GM18907 (cell line): ENCODE measurements around the gene MAST3.
"Not testable (repeated sequence)": the region's sequence is repeated elsewhere in the genome, so short reads cannot be mapped to it uniquely, and the experiment has no call there.

Experiments used
- ATAC-seq: cut with Tn5 transposase; IDR thresholded peaks from one replicate; pipeline ENCODE4 v1.9.1; 2021; ENCODE audit warnings: mild to moderate bottlenecking, moderate library complexity; ENCODE audit not compliant: unreplicated experiment

The MAST3 gene

GRCh38 chr19:18086590-18087138 is 10.9 kb upstream of the MAST3 start, which contains the start of gene IL12RB1:
Gene IL12RB1 (minus strand): TSS chr19:18086934. CDS start chr19:18086823, 111 bp downstream.
- no peak for ATAC-seq

GRCh38 chr19:18089096-18089541 is 8.5 kb upstream of the MAST3 start:
- peak; percentile 45 for ATAC-seq

- no peak for ATAC-seq
These were observed 7.9 kb upstream of the MAST3 start for GRCh38 chr19:18089726-18090125.

- ATAC-seq: no peak
These were observed 6.9 kb upstream of the MAST3 start for GRCh38 chr19:18090545-18091216.

- no peak for ATAC-seq
These were observed 6.4 kb upstream of the MAST3 start for GRCh38 chr19:18091217-18091608.

GRCh38 chr19:18093439-18094161 is 4.0 kb upstream of the MAST3 start:
- ATAC-seq: no peak

GRCh38 chr19:18096258-18096657 is 1.3 kb upstream of the MAST3 start:
- ATAC-seq: no peak

GRCh38 chr19:18097993-18098890 is 664 bp downstream of the MAST3 start:
- peak; percentile 16 for ATAC-seq

GRCh38 chr19:18098891-18099622 is 1.5 kb downstream of the MAST3 start:
- ATAC-seq: peak; percentile 50

- no peak for ATAC-seq
These were observed 2.0 kb downstream of the MAST3 start for GRCh38 chr19:18099623-18099995.

- no peak for ATAC-seq
These were observed 3.1 kb downstream of the MAST3 start for GRCh38 chr19:18100710-18101109.

- no peak for ATAC-seq
These were observed 3.7 kb downstream of the MAST3 start for GRCh38 chr19:18101268-18101667.

GRCh38 chr19:18102916-18103542 is 5.5 kb downstream of the MAST3 start:
- no peak for ATAC-seq

GRCh38 chr19:18104793-18105131 is 7.2 kb downstream of the MAST3 start:
- no peak for ATAC-seq

GRCh38 chr19:18105259-18105658 is 7.7 kb downstream of the MAST3 start:
- not testable (repeated sequence) for ATAC-seq

- ATAC-seq: no peak
These were observed 9.7 kb downstream of the MAST3 start for GRCh38 chr19:18107235-18107634.

GRCh38 chr19:18108897-18109296 is 11.3 kb downstream of the MAST3 start:
- ATAC-seq: no peak

- no peak for ATAC-seq
These were observed 11.8 kb downstream of the MAST3 start for GRCh38 chr19:18109341-18109732.

GRCh38 chr19:18109733-18110608 is 12.4 kb downstream of the MAST3 start:
- no peak for ATAC-seq
